MM.1S (cell line): ENCODE measurements around the gene LTN1.

ENCODE experiments used
- DNase-seq: peaks from one replicate; pipeline ENCODE4 v3.0.0-alpha.2; 2015
- H2AFZ ChIP-seq: fragments of 300-600 bp; sonication (generic); 2 replicates; pipeline ENCODE4 v1.6.0; 2016; ENCODE audit warnings: antibody characterized with exemption, low read length
- H3F3A ChIP-seq: fragments of 300-600 bp; sonication (generic); 2 replicates; pipeline ENCODE4 v1.6.1; 2016; ENCODE audit warnings: mild to moderate bottlenecking, antibody characterized with exemption, low read length, moderate library complexity, mixed read lengths; ENCODE audit not compliant: insufficient read depth
- H3K27ac ChIP-seq: fragments of 300-600 bp; sonication (generic); 2 replicates; pipeline ENCODE4 v1.5.1; 2016; ENCODE audit warnings: mild to moderate bottlenecking, low read length
- H3K27me3 ChIP-seq: fragments of 300-600 bp; sonication (generic); replicated peaks from 2 replicates; pipeline ENCODE4 v1.6.0; 2016; ENCODE audit warnings: low read length; ENCODE audit not compliant: insufficient read depth
- H3K36me3 ChIP-seq: fragments of 300-600 bp; sonication (generic); replicated peaks from 2 replicates; pipeline ENCODE4 v1.6.1; 2016; ENCODE audit warnings: mild to moderate bottlenecking, low read length, mixed read lengths; ENCODE audit not compliant: insufficient read depth
- H3K4me1 ChIP-seq: fragments of 300-600 bp; sonication (generic); 2 replicates; pipeline ENCODE4 v1.6.1; 2016; ENCODE audit warnings: low read length, mixed read lengths
- H3K4me2 ChIP-seq: fragments of 300-600 bp; sonication (generic); 2 replicates; pipeline ENCODE4 v1.6.0; 2016; ENCODE audit warnings: low read depth, low read length
- H3K4me3 ChIP-seq: fragments of 300-600 bp; sonication (generic); 2 replicates; pipeline ENCODE4 v1.5.1; 2016; ENCODE audit warnings: low read length, mixed read lengths
- H3K79me2 ChIP-seq: fragments of 300-600 bp; sonication (generic); 2 replicates; pipeline ENCODE4 v1.6.1; 2016; ENCODE audit warnings: mixed run types, low read length, mixed read lengths
- H3K9ac ChIP-seq: fragments of 300-600 bp; sonication (generic); 2 replicates; pipeline ENCODE4 v1.6.1; 2016; ENCODE audit warnings: low read length, mixed read lengths
- H3K9me2 ChIP-seq: fragments of 300-600 bp; sonication (generic); replicated peaks from 2 replicates; pipeline ENCODE4 v1.6.1; 2016; ENCODE audit warnings: mild to moderate bottlenecking, low read length, mixed read lengths; ENCODE audit not compliant: insufficient read depth
- H3K9me3 ChIP-seq: fragments of 300-600 bp; sonication (generic); replicated peaks from 2 replicates; pipeline ENCODE4 v1.6.1; 2016; ENCODE audit warnings: mild to moderate bottlenecking, low read length, mixed read lengths; ENCODE audit not compliant: insufficient read depth
- H4K20me1 ChIP-seq: fragments of 300-600 bp; sonication (generic); 2 replicates; pipeline ENCODE4 v1.6.1; 2016; ENCODE audit warnings: mild to moderate bottlenecking, low read length, moderate library complexity, mixed read lengths; ENCODE audit not compliant: insufficient read depth
- CTCF ChIP-seq: fragments of 300-600 bp; sonication (generic); IDR thresholded peaks from 2 replicates; pipeline ENCODE4 v1.5.1; 2016; ENCODE audit warnings: antibody characterized with exemption, low read length, mixed read lengths
- EZH2 ChIP-seq: fragments of 300-600 bp; sonication (generic); optimal IDR thresholded peaks from 2 replicates; pipeline ENCODE3; 2017; ENCODE audit warnings: low read depth, mild to moderate bottlenecking, antibody characterized with exemption, low read length, mixed read lengths
- EZH2phosphoT487 ChIP-seq: fragments of 300-600 bp; sonication (generic); IDR thresholded peaks from 2 replicates; pipeline ENCODE4 v1.6.1; 2018; ENCODE audit warnings: antibody characterized with exemption, low read length

Gene LTN1

GRCh38 chr21:28927130-28927529 is 65.5 kb downstream of the LTN1 start:
- Histone ChIP-seq H3K36me3 (no peaks in the 10 kb centered on the region), H4K20me1 (no peaks in the 10 kb centered on the region; the same call in 1 of the 2 replicates), H3K79me2 (no peaks in the 10 kb centered on the region), H3K9me3 (no peaks in the 10 kb centered on the region), H3K9me2 (no peaks in the 10 kb centered on the region), H3F3A (no peaks in the 10 kb centered on the region), H3K27me3 (no peaks in the 10 kb centered on the region), H2AFZ (no peak overlapping the region), H3K27ac (no peak overlapping the region), H3K9ac (no peak overlapping the region), H3K4me1 (no peaks in the 10 kb centered on the region), H3K4me3 (no peak overlapping the region), H3K4me2 (no peak overlapping the region)
- TF ChIP-seq EZH2: no peak
- no peak for TF ChIP-seq EZH2phosphoT487
- TF ChIP-seq CTCF: no peak
- DNase-seq: no peak

GRCh38 chr21:28923439-28923975 is 69.2 kb downstream of the LTN1 start:
- H2AFZ ChIP-seq: no peak overlapping the region
- H3K4me2 ChIP-seq: no peak overlapping the region
- no peaks in the 10 kb centered on the region for H3K9me2 ChIP-seq
- DNase-seq: no peak
- H3F3A ChIP-seq: no peaks in the 10 kb centered on the region
- no peak overlapping the region for H3K27ac ChIP-seq
- H3K9me3 ChIP-seq: no peaks in the 10 kb centered on the region
- H3K4me3 ChIP-seq: no peak overlapping the region
- no peaks in the 10 kb centered on the region for H3K4me1 ChIP-seq
- no peak for TF ChIP-seq EZH2phosphoT487
- TF ChIP-seq CTCF: no peak
- TF ChIP-seq EZH2: no peak
- no peaks in the 10 kb centered on the region for H3K36me3 ChIP-seq
- H3K27me3 ChIP-seq: no peaks in the 10 kb centered on the region
- no peaks in the 10 kb centered on the region for H3K79me2 ChIP-seq
- H4K20me1 ChIP-seq: no peaks in the 10 kb centered on the region; the same call in 1 of the 2 replicates
- H3K9ac ChIP-seq: no peak overlapping the region

GRCh38 chr21:28922368-28922767 is 70.3 kb downstream of the LTN1 start:
- no peak for DNase-seq
- Histone ChIP-seq H3K9me3 (no peaks in the 10 kb centered on the region), H3K4me2 (no peak overlapping the region), H3F3A (no peaks in the 10 kb centered on the region), H3K9ac (no peak overlapping the region), H3K9me2 (no peaks in the 10 kb centered on the region), H3K36me3 (no peaks in the 10 kb centered on the region), H3K79me2 (no peaks in the 10 kb centered on the region), H3K27me3 (no peaks in the 10 kb centered on the region), H3K27ac (no peak overlapping the region), H4K20me1 (no peaks in the 10 kb centered on the region), H3K4me1 (no peaks in the 10 kb centered on the region), H3K4me3 (no peak overlapping the region), H2AFZ (no peak overlapping the region)
- no peak for TF ChIP-seq EZH2
- no peak for TF ChIP-seq EZH2phosphoT487
- no peak for TF ChIP-seq CTCF
